Measurements from ENCODE around the gene FBXW11. TPM values are rescaled to one million over a fixed set of nuclear protein-coding genes. Genes with fewer than 3 reads are reported as not detected.

Gene FBXW11
- total RNA-seq, 2 donors from 2014 or later, result 28.3 to 30.1 TPM

DNA sequence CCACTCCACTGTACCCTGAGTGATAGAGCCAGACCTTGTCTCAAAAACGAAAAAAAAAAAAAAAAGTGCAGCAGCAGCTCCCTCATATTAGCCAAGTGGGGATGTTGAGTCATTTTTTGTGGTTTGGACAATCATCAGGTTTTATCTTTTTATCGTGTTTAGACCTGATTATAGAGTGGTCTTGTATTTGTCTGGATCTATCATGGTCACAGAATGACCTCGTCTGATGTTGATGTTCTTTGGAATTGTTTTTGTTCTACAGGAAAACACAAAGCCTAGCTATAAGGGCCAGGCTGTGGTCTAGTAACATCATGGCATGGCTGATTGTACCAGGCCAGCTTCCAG is 1.6 kb upstream of the FBXW11 start:
- no peak for ATAC-seq
- no peaks in the 10 kb centered on the region for H3K9me3 ChIP-seq (ENCODE audit: control insufficient read depth, low read length, poor library complexity, severe bottlenecking)
- Mint-ChIP-seq H3K36me3 (ENCODE audit: low read depth) (peaks cover 3% of the 10 kb centered on the region), H3K4me3 (peak overlapping the region; percentile 98), H3K4me1 (peaks cover 29% of the 10 kb centered on the region), H3K27me3 (no peaks in the 10 kb centered on the region), H3K27ac (no peak overlapping the region)
- no peak for DNase-seq

- Mint-ChIP-seq H3K27me3 (no peaks in the 10 kb centered on the region), H3K4me3 (peak overlapping the region; percentile 98), H3K36me3 (ENCODE audit: low read depth) (peaks cover 3% of the 10 kb centered on the region), H3K27ac (peak overlapping the region; percentile 99), H3K4me1 (peaks cover 29% of the 10 kb centered on the region)
- no peak for DNase-seq
- no peaks in the 10 kb centered on the region for H3K9me3 ChIP-seq (ENCODE audit: control insufficient read depth, low read length, poor library complexity, severe bottlenecking)
- ATAC-seq, result peak; percentile 1
Observed at GRCh38 chr5:172007175-172008110, 1.0 kb upstream of the FBXW11 start.

DNA sequence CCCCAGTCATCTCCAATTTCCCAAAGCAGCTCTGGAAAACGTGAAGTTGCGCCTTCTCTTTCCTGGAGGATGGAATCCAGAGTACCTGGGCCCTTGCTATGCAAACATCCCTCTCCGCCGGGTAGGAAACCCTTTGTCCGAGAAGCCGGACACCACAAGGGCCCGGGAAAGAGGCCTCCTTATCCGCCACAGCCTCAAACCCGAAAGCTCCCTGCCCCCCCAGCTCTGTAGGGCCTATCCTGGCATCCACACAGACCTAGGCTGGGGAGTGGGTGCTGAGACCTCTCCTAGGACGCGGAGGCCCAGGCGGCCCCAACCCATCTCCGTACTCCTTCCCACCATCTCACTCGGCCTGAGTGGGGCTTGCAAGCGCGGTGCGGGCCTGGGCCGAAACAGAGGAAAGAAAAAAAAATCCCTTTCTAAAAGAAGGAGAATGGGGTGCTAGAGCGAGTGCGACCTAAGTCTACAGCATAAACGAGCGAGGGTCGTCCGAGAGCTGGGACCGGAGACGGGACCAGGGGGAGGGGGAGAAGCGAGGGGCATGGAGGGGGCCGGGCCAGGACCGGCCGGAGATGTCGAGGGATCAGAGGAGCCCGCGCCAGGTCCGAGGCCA is 624 bp downstream of the FBXW11 start:
- Mint-ChIP-seq H3K4me3 (peak overlapping the region; percentile 98), H3K4me1 (peaks cover 45% of the 10 kb centered on the region), H3K36me3 (ENCODE audit: low read depth) (peaks cover 3% of the 10 kb centered on the region), H3K27me3 (no peaks in the 10 kb centered on the region), H3K27ac (peak overlapping the region; percentile 99)
- ATAC-seq (no peak), DNase-seq (peak in 2 of 3 donors; percentile 5 to 13)
- no peaks in the 10 kb centered on the region for H3K9me3 ChIP-seq (ENCODE audit: control insufficient read depth, low read length, poor library complexity, severe bottlenecking)

- ATAC-seq (no peak), DNase-seq (no peak)
- peaks cover 3% of the 10 kb centered on the region for H3K36me3 Mint-ChIP-seq (ENCODE audit: low read depth)
- peaks cover 52% of the 10 kb centered on the region for H3K4me1 Mint-ChIP-seq
- H3K27me3 Mint-ChIP-seq, result no peaks in the 10 kb centered on the region
- H3K9me3 ChIP-seq (ENCODE audit: control insufficient read depth, low read length, poor library complexity, severe bottlenecking), result no peaks in the 10 kb centered on the region
- peak overlapping the region; percentile 99 for H3K27ac Mint-ChIP-seq
- peak overlapping the region; percentile 98 for H3K4me3 Mint-ChIP-seq
Observed at GRCh38 chr5:172004824-172005237, 1.6 kb downstream of the FBXW11 start.

DNA sequence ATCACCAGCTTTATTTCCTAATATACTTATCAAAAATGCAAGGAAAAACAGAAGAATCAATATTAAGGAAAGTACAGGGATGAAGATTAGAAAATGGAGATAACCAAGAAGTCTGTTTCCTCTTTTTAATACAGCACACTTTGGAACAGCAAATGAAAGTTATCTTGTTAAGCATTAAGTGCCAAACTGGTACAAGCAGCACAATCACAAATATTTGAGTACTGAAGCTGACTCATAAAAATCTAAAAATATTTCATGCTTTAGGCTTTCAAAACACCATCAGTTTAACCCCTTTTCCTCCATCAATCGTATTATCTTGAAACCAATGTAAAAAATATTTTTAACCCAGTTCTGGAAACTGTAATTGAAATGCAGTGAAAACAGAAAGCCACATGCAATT is 2.7 kb downstream of the FBXW11 start:
- H3K9me3 ChIP-seq (ENCODE audit: control insufficient read depth, low read length, poor library complexity, severe bottlenecking), result no peaks in the 10 kb centered on the region
- no peak for ATAC-seq
- Mint-ChIP-seq H3K4me1 (peaks cover 55% of the 10 kb centered on the region), H3K4me3 (no peak overlapping the region), H3K36me3 (ENCODE audit: low read depth) (peaks cover 3% of the 10 kb centered on the region), H3K27ac (no peak overlapping the region), H3K27me3 (no peaks in the 10 kb centered on the region)
- no peak for DNase-seq

- Mint-ChIP-seq H3K27me3 (no peaks in the 10 kb centered on the region), H3K4me3 (peak overlapping the region; percentile 45), H3K36me3 (ENCODE audit: low read depth) (peaks cover 3% of the 10 kb centered on the region), H3K27ac (no peak overlapping the region), H3K4me1 (peaks cover 55% of the 10 kb centered on the region)
- no peak for ATAC-seq
- no peak for DNase-seq
- H3K9me3 ChIP-seq (ENCODE audit: control insufficient read depth, low read length, poor library complexity, severe bottlenecking), result no peaks in the 10 kb centered on the region
Observed at GRCh38 chr5:172002840-172003512, 3.5 kb downstream of the FBXW11 start.

DNA sequence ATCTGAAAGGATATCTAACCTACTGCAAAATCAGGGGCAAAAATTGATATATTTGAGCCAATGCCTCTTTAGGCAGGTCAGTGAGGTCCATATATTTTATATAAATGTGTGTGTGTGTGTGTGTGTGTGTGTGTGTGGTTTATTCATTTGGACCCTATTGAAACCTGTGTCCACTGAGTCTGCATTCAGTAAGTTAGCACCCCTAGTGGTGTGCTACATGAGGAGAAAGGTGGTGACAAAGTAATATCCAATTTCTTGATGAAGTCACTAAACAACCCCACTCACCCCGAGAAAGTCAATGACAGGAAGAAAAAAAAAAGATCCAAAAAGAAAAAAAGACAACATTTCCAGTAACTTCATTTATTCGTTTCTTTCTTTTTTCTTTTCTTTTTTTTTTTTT is 4.1 kb downstream of the FBXW11 start:
- H3K27ac Mint-ChIP-seq, result no peak overlapping the region
- H3K36me3 Mint-ChIP-seq (ENCODE audit: low read depth), result peaks cover 3% of the 10 kb centered on the region
- H3K9me3 ChIP-seq (ENCODE audit: control insufficient read depth, low read length, poor library complexity, severe bottlenecking), result no peaks in the 10 kb centered on the region
- H3K4me1 Mint-ChIP-seq, result peaks cover 57% of the 10 kb centered on the region
- H3K4me3 Mint-ChIP-seq, result no peak overlapping the region
- ATAC-seq (no peak), DNase-seq (no peak)
- H3K27me3 Mint-ChIP-seq, result no peaks in the 10 kb centered on the region

GRCh38 chr5:171999877-172000276 is 6.6 kb downstream of the FBXW11 start:
- Mint-ChIP-seq H3K27ac (no peak overlapping the region), H3K36me3 (ENCODE audit: low read depth) (no peaks in the 10 kb centered on the region), H3K27me3 (no peaks in the 10 kb centered on the region), H3K4me3 (no peak overlapping the region), H3K4me1 (peaks cover 44% of the 10 kb centered on the region)
- DNase-seq (no peak), ATAC-seq (peak; percentile 51)
- H3K9me3 ChIP-seq (ENCODE audit: control insufficient read depth, low read length, poor library complexity, severe bottlenecking), result no peaks in the 10 kb centered on the region

DNA sequence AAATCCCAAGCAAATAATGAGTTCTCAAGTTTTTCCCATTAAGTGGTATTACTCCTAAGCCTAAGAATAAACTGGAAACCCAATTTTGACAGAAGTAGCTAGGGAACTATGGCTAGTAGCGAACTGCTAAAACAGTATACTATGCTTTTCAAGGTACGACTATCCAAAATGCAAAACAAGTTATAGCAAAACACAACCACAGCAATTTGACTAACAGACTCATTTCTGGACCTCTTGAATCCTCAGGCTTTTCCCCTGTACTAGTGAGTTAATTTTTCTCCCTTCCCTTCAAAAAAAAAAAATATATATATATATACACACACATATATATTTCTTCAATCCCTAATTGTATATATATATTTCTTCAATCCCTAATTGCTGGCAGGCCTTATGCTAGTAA is 7.3 kb downstream of the FBXW11 start:
- H3K4me3 Mint-ChIP-seq, result no peak overlapping the region
- no peaks in the 10 kb centered on the region for H3K9me3 ChIP-seq (ENCODE audit: control insufficient read depth, low read length, poor library complexity, severe bottlenecking)
- H3K4me1 Mint-ChIP-seq, result peaks cover 41% of the 10 kb centered on the region
- ATAC-seq (no peak), DNase-seq (no peak)
- H3K27me3 Mint-ChIP-seq, result no peaks in the 10 kb centered on the region
- H3K36me3 Mint-ChIP-seq (ENCODE audit: low read depth), result no peaks in the 10 kb centered on the region
- H3K27ac Mint-ChIP-seq, result no peak overlapping the region

DNA sequence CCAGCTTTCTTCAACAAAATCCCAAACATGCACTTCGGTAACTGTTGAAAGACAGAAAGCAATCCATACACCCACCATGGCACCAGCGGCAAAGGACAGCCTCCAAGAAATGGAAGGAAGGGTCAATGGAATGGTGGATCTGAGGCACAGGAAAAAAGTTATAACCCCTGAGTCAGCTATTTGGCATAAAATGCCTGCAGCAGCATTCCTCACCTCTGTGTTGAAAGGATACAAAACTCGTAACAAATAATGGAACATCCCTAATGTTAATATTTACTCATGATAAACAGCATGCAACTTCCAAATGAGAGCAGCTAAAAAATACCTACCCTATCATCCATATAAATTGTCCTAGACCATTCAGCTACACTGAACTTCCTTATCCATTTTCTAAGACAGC is 9.4 kb downstream of the FBXW11 start:
- H3K9me3 ChIP-seq (ENCODE audit: control insufficient read depth, low read length, poor library complexity, severe bottlenecking), result no peaks in the 10 kb centered on the region
- DNase-seq, result no peak
- H3K36me3 Mint-ChIP-seq (ENCODE audit: low read depth), result no peaks in the 10 kb centered on the region
- no peak overlapping the region for H3K4me3 Mint-ChIP-seq
- H3K27me3 Mint-ChIP-seq, result no peaks in the 10 kb centered on the region
- no peak for ATAC-seq
- peak overlapping the region; percentile 53 for H3K27ac Mint-ChIP-seq
- H3K4me1 Mint-ChIP-seq, result peaks cover 40% of the 10 kb centered on the region

GRCh38 chr5:171992813-171993212 is 13.6 kb downstream of the FBXW11 start:
- no peak for ATAC-seq
- no peaks in the 10 kb centered on the region for H3K9me3 ChIP-seq (ENCODE audit: control insufficient read depth, low read length, poor library complexity, severe bottlenecking)
- peak overlapping the region; percentile 5 for H3K4me3 Mint-ChIP-seq
- peaks cover 34% of the 10 kb centered on the region for H3K4me1 Mint-ChIP-seq
- H3K36me3 Mint-ChIP-seq (ENCODE audit: low read depth), result peaks cover 2% of the 10 kb centered on the region
- DNase-seq, result no peak
- no peak overlapping the region for H3K27ac Mint-ChIP-seq
- H3K27me3 Mint-ChIP-seq, result no peaks in the 10 kb centered on the region

- ATAC-seq (no peak), DNase-seq (no peak)
- Mint-ChIP-seq H3K27ac (no peak overlapping the region), H3K36me3 (ENCODE audit: low read depth) (peaks cover 2% of the 10 kb centered on the region), H3K27me3 (no peaks in the 10 kb centered on the region), H3K4me3 (no peak overlapping the region), H3K4me1 (peaks cover 30% of the 10 kb centered on the region)
- H3K9me3 ChIP-seq (ENCODE audit: control insufficient read depth, low read length, poor library complexity, severe bottlenecking), result no peaks in the 10 kb centered on the region
Observed at GRCh38 chr5:171992305-171992704, 14.1 kb downstream of the FBXW11 start.

DNA sequence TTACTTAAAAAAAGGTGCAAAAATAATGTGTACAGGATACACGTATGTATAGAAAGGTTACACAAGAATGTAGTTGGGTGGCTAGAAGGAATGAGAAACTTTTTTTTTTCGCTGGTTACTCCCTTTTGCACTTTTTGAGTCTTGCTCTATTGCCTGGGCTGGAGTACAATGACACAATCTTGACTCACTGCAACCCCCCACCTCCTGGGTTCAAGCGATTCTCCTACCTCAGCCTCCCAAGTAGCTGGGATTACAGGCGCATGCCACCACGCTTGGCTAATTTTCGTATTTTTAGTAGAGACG is 15.8 kb downstream of the FBXW11 start:
- H3K36me3 Mint-ChIP-seq (ENCODE audit: low read depth), result peaks cover 4% of the 10 kb centered on the region

More for the DNA sequence above, 15.8 kb downstream of the FBXW11 start:
- Mint-ChIP-seq H3K4me3 (no peak overlapping the region), H3K4me1 (peaks cover 32% of the 10 kb centered on the region), H3K27me3 (no peaks in the 10 kb centered on the region), H3K27ac (no peak overlapping the region)
- H3K9me3 ChIP-seq (ENCODE audit: control insufficient read depth, low read length, poor library complexity, severe bottlenecking), result no peaks in the 10 kb centered on the region
- DNase-seq (no peak), ATAC-seq (no peak)

Measured in T-helper 17 cell (primary cell).